NB4 (cell line): Measurements from ENCODE around the gene SNX7.

ENCODE experiments used
- POLR2A ChIP-seq: IDR thresholded peaks from 2 replicates; pipeline ENCODE4 v1.6.1; 2011; ENCODE audit warnings: mild to moderate bottlenecking; ENCODE audit not compliant: insufficient read length; ENCODE audit errors: extremely low read depth
- TF ChIP-seq, protein P1 (sequence below): IDR thresholded peaks from one replicate; pipeline ENCODE4 v1.5.1; 2012; ENCODE audit warnings: low read depth, low read length
- TF ChIP-seq, protein P2 (sequence below): IDR thresholded peaks from 2 replicates; pipeline ENCODE4 v1.6.1; 2011; ENCODE audit warnings: low read depth, low read length

GRCh38 chr1:98651116-98651632 is 10.3 kb upstream of the SNX7 start:
- TF ChIP-seq, protein P1, sequence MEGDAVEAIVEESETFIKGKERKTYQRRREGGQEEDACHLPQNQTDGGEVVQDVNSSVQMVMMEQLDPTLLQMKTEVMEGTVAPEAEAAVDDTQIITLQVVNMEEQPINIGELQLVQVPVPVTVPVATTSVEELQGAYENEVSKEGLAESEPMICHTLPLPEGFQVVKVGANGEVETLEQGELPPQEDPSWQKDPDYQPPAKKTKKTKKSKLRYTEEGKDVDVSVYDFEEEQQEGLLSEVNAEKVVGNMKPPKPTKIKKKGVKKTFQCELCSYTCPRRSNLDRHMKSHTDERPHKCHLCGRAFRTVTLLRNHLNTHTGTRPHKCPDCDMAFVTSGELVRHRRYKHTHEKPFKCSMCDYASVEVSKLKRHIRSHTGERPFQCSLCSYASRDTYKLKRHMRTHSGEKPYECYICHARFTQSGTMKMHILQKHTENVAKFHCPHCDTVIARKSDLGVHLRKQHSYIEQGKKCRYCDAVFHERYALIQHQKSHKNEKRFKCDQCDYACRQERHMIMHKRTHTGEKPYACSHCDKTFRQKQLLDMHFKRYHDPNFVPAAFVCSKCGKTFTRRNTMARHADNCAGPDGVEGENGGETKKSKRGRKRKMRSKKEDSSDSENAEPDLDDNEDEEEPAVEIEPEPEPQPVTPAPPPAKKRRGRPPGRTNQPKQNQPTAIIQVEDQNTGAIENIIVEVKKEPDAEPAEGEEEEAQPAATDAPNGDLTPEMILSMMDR: no peak
- TF ChIP-seq, protein P2, sequence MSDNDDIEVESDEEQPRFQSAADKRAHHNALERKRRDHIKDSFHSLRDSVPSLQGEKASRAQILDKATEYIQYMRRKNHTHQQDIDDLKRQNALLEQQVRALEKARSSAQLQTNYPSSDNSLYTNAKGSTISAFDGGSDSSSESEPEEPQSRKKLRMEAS: no peak
- no peak for TF ChIP-seq POLR2A
